Fibroblast of the aortic adventitia (primary cell): Measurements from ENCODE around the gene SRC. TPM values are rescaled to one million over a fixed set of nuclear protein-coding genes. Genes with fewer than 3 reads are reported as not detected.

Source experiments
- DNase-seq: peaks from one replicate; pipeline ENCODE4 v3.0.0-alpha.2; 2010; ENCODE audit warnings: low read depth
- H3K4me3 ChIP-seq: 2 replicates; pipeline ENCODE4 v1.5.1; 2011; ENCODE audit warnings: low read depth, mild to moderate bottlenecking, control low read depth, low read length, moderate library complexity
- total RNA-seq: library from RNA; depleted of rRNA; stranded (reverse); fragments of >200 nt; gene quantifications from 2 replicates; pipeline ENCODE4 v1.2.3, GENCODE V29; 2012; ENCODE audit warnings: low replicate concordance
- TF ChIP-seq, protein P1 (sequence below): IDR thresholded peaks from 2 replicates; pipeline ENCODE4 v1.5.1; 2011; ENCODE audit warnings: mild to moderate bottlenecking, low read length, control low read depth, inconsistent platforms; ENCODE audit not compliant: insufficient read depth

SRC gene
- total RNA-seq, 1 donor = 19.1 TPM

DNA sequence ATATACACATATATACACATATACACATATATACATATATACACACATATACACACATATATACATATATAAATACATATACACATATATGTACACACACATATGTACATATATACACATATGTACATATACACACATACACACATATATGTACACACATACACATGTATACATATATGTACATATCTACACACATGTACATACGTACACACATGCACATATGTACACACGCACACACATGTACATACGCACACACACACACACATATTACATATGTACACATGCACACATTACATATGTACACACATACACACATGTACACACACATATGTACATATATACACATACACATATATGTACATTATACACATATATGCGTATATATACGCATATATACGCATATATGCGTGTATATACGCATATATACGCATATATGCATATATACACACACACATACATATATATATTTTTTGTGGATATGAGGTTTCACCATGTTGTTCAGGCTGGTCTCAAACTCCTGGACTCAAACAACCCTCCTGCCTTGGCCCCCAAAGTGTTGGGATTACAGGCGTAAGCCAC, 27.2 kb downstream of the SRC start:
- TF ChIP-seq, protein P1, sequence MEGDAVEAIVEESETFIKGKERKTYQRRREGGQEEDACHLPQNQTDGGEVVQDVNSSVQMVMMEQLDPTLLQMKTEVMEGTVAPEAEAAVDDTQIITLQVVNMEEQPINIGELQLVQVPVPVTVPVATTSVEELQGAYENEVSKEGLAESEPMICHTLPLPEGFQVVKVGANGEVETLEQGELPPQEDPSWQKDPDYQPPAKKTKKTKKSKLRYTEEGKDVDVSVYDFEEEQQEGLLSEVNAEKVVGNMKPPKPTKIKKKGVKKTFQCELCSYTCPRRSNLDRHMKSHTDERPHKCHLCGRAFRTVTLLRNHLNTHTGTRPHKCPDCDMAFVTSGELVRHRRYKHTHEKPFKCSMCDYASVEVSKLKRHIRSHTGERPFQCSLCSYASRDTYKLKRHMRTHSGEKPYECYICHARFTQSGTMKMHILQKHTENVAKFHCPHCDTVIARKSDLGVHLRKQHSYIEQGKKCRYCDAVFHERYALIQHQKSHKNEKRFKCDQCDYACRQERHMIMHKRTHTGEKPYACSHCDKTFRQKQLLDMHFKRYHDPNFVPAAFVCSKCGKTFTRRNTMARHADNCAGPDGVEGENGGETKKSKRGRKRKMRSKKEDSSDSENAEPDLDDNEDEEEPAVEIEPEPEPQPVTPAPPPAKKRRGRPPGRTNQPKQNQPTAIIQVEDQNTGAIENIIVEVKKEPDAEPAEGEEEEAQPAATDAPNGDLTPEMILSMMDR = no peak
- no peak overlapping the region for H3K4me3 ChIP-seq
- no peak for DNase-seq

DNA sequence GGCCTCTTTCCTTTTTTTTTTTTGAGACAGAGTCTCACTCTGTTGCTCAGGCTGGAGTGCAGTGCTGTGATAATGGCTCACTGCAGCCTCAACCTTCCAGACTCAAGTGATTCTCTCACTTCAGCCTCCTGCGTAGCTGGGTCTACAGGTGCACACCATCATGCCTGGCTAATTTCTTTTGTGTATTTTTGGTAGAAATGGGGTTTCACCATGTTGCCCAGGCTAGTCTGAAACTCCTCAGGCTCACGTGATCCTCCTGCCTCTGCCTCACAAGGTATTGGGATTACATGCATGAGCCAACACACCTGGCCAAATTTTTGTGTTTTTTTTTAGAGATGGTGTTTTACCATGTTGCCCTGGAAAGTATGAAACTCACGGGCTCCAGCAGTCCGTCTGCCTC, 29.3 kb downstream of the SRC start:
- DNase-seq = no peak
- TF ChIP-seq, protein P1 = no peak
- no peak overlapping the region for H3K4me3 ChIP-seq

DNA sequence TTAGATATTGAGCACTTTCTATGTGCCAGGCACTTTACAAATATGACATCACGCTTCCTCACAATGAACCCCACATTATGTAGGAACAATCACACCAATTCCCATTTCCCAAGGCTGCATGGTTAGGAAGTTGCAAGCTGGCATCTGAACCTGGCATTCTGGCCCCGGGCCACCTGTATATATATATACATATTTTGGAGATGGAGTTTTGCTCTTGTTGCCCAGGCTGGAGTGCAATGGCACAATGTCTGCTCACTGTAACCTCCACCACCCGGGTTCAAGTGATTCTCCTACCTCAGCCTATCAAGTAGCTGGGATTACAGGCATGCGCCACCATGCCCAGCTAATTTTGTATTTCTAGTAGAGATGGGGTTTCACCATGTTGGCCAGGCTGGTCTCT, 30.4 kb downstream of the SRC start:
- TF ChIP-seq, protein P1 = no peak
- no peak overlapping the region for H3K4me3 ChIP-seq
- DNase-seq = no peak

DNA sequence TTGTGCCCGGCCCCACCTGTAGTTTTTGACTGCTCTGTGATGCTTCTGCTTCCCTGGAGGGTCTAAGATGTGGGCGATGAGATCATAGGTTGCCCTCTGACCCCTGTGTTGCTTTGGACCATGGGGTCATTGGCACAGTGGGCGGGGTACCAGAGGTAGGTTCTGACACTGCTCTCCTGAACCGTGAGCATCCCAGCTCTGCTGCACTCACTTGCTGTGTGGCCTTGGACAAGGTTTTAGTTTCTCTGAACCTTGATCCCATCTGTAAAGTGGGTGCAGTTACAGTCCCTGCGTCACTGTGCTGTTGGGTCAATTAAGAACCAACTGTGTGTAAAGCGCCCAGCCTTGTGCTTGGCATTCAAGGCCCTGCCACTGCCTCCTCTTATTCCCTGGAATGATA, 30.9 kb downstream of the SRC start:
- TF ChIP-seq, protein P1 = no peak
- no peak overlapping the region for H3K4me3 ChIP-seq

DNA sequence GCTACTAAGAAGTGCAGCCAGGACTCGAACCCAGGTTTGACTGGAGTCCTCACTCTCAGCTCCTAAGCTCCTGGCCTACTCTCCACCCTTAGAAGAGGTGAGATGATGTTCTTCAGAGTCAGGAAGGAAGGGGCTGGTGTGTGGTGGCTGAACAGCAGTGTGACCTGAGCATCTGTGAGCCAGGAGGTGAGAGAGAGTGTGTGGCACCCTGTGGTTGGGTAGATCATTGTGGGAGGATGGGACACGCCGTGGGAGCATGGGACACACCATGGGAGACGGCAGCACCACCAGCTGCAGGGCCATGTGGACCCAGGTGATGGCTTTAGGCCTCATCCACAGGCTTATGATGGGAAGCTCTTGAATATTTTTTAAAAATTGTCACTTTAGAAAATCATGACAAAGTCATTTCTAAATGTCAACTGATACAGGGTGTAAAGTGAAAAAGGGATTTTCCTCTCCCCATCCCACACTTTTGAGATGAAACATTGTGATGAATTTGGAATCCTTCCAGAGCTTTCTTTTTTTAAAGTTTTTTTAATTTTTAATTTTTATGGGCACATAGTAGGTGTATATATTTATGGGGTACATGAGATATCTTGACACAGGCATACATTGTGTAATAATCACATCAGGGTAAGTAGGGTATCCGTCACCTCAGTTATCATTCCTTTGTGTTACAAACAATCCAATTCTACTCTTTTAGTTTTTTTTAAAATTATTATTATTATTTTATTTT, 31.6 kb downstream of the SRC start:
- H3K4me3 ChIP-seq = no peak overlapping the region
- TF ChIP-seq, protein P1 = no peak
- DNase-seq = no peak

More for the DNA sequence above, 30.9 kb downstream of the SRC start:
- no peak for DNase-seq

DNA sequence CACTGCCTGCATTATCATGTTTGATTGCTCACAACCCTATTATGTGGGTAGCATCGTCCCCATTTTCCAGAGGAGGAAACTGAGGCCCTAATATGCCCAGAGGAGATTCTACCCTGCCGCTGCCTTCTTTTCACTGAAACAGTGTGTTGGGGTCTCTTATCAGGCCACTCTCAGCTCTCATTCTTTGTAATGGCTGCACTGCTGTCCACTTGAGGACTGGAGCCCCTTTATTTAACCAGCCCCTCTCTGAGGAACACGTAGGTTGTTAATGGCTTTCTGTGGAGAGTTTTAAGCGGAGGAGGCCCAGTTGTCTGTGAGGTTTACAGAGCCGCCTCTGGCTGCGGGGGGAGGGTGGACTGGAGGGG, 32.5 kb downstream of the SRC start:
- no peak overlapping the region for H3K4me3 ChIP-seq
- TF ChIP-seq, protein P1 = no peak
- DNase-seq = no peak
